OCI-LY7 (cell line): ENCODE data around the gene PIP4P1. TPM values are rescaled to one million over a fixed set of nuclear protein-coding genes. Genes with fewer than 3 reads are reported as not detected.
"Not testable (repeated sequence)": the region's sequence is repeated elsewhere in the genome, so short reads cannot be mapped to it uniquely, and the experiment has no call there.

Source experiments
- BruUV-seq: library from RNA; stranded (reverse); fragments of 400-500 nt; replicated peaks from 2 replicates; lab custom pipeline; 2021; lab: Mats Ljungman, UMichigan
- CTCF ChIA-PET: fragments of 300-600 bp; sonication (Branson Sonifier 250); formaldehyde crosslinking; loops from one replicate; lab custom pipeline; 2022; ENCODE audit warnings: antibody characterized with exemption; ENCODE audit not compliant: unreplicated experiment; lab: Charles Lee
- POLR2A ChIA-PET: fragments of 300-600 bp; sonication (Branson Sonifier 250); formaldehyde crosslinking; loops from one replicate; lab custom pipeline; 2022; ENCODE audit warnings: antibody characterized with exemption; lab: Charles Lee
- DNase-seq: peaks from one replicate; pipeline ENCODE4 v3.0.0-alpha.2; 2015; ENCODE audit warnings: low spot score
- H2AFZ ChIP-seq: fragments of 200-600 bp; sonication (generic), shearing (Covaris generic); 2 replicates; pipeline ENCODE4 v1.6.1; 2014; ENCODE audit warnings: mild to moderate bottlenecking, antibody characterized with exemption, low read length, moderate library complexity
- H3K27ac ChIP-seq: fragments of 200-600 bp; sonication (generic); 2 replicates; pipeline ENCODE4 v1.5.1; 2014; ENCODE audit warnings: mixed run types, low read depth, mild to moderate bottlenecking, moderate library complexity, low read length, inconsistent platforms; ENCODE audit not compliant: poor library complexity, severe bottlenecking
- H3K36me3 ChIP-seq: fragments of 200-600 bp; sonication (generic); 2 replicates; pipeline ENCODE4 v1.6.1; 2014; ENCODE audit warnings: mild to moderate bottlenecking, antibody characterized with exemption, low read length, moderate library complexity, mixed read lengths; ENCODE audit not compliant: insufficient read depth
- H3K4me1 ChIP-seq: fragments of 200-600 bp; sonication (generic); 2 replicates; pipeline ENCODE4 v1.5.1; 2014; ENCODE audit warnings: mild to moderate bottlenecking, low read length; ENCODE audit not compliant: insufficient read depth, poor library complexity, severe bottlenecking
- H3K4me2 ChIP-seq: fragments of 200-600 bp; sonication (generic); 2 replicates; pipeline ENCODE4 v1.6.1; 2014; ENCODE audit warnings: mild to moderate bottlenecking, low read length
- H3K4me3 ChIP-seq: fragments of 200-600 bp; sonication (generic); 2 replicates; pipeline ENCODE4 v1.5.1; 2014; ENCODE audit warnings: mild to moderate bottlenecking, low read depth, low read length; ENCODE audit not compliant: poor library complexity, severe bottlenecking
- H3K79me2 ChIP-seq: fragments of 200-600 bp; sonication (generic); 2 replicates; pipeline ENCODE4 v1.6.1; 2016; ENCODE audit warnings: low read depth, mild to moderate bottlenecking, low read length, moderate library complexity, mixed read lengths; ENCODE audit not compliant: insufficient read depth
- H3K9me2 ChIP-seq: fragments of 200-600 bp; sonication (generic); 2 replicates; pipeline ENCODE4 v1.6.1; 2016; ENCODE audit warnings: mild to moderate bottlenecking, low read length, mixed read lengths; ENCODE audit not compliant: insufficient read depth
- H3K9me3 ChIP-seq: fragments of 200-600 bp; sonication (generic); 2 replicates; pipeline ENCODE4 v1.6.1; 2014; ENCODE audit warnings: mild to moderate bottlenecking, mixed run types, low read length, mixed read lengths
- H4K20me1 ChIP-seq: fragments of 200-600 bp; sonication (generic); 2 replicates; pipeline ENCODE4 v1.6.1; 2014; ENCODE audit warnings: mild to moderate bottlenecking, antibody characterized with exemption, low read length, moderate library complexity, mixed read lengths; ENCODE audit not compliant: insufficient read depth
- CTCF ChIP-seq: fragments of 200-600 bp; sonication (generic); conservative IDR thresholded peaks from 2 replicates; pipeline ENCODE4 v1.5.1; 2014; ENCODE audit warnings: mild to moderate bottlenecking, antibody characterized with exemption, low read length, moderate library complexity, mixed read lengths
- EZH2phosphoT487 ChIP-seq: fragments of 200-600 bp; sonication (generic); IDR thresholded peaks from 2 replicates; pipeline ENCODE4 v1.6.1; 2018; ENCODE audit warnings: low read depth, borderline replicate concordance, mild to moderate bottlenecking, mixed run types, antibody characterized with exemption, low read length, moderate library complexity, mixed read lengths
- intact Hi-C: fragments of 100-400 bp; cut with micrococcal nuclease; formaldehyde crosslinking; loops from one replicate; pipeline ENCODE4 v1.10.0; 2022; ENCODE audit not compliant: unreplicated experiment
- total RNA-seq, 2 experiments: library from RNA; depleted of rRNA in 1 of 2; stranded (reverse); fragments of >200 nt in 1 of 2; shearing (Covaris generic) in 1 of 2; gene quantifications; 2 replicates each; pipeline ENCODE4 v1.2.3, GENCODE V29; 2014 to 2022

Gene PIP4P1
- total RNA-seq, 2 experiments from 2014 or later: 26.9 to 44.7 TPM

- DNase-seq: peak; percentile 27
- peaks cover 50% of the 10 kb centered on the region for H3K4me1 ChIP-seq
- intact Hi-C loops: loop anchor here (1.0 kb wide), 1 partner anchor 40 kb away; no protein-coding TSS in a partner anchor
Measured at GRCh38 chr14:20455355-20456300, 5.6 kb downstream of the PIP4P1 start.

GRCh38 chr14:20454516-20455354, 6.5 kb downstream of the PIP4P1 start, which contains the start of the genes APEX1 and OSGEP:
APEX1 (plus strand) TSS chr14:20455226; CDS start chr14:20455646, 420 bp downstream.
OSGEP (minus strand) TSS chr14:20454812; CDS start chr14:20454683, 129 bp downstream.
- Histone ChIP-seq H2AFZ (peak within 1 kb of the TSS; percentile 74), H3K9me2 (no peaks in the 10 kb centered on the region), H4K20me1 (peaks cover 2% of the 10 kb centered on the region; the same call in 1 of the 2 replicates), H3K27ac (peak within 1 kb of the TSS; percentile 78), H3K36me3 (peaks cover 76% of the 10 kb centered on the region), H3K4me2 (peak within 1 kb of the TSS; percentile 90), H3K79me2 (peaks cover 62% of the 10 kb centered on the region), H3K4me3 (peak within 1 kb of the TSS; percentile 99), H3K9me3 (no peaks in the 10 kb centered on the region), H3K4me1 (peaks cover 42% of the 10 kb centered on the region)
- DNase-seq: peak; percentile 100
- ChIA-PET POLR2A (interaction anchor here (0.6 to 4.4 kb wide), 17 partner anchors 9 to 159 kb away, joined by 3 to 27 read pairs (median 6); partner anchors contain the start of genes PARP2, PNP and TEP1), CTCF (interaction anchor here (0.7 to 1.7 kb wide), 3 partner anchors 25 to 39 kb away, joined by 3 to 7 read pairs (median 3); no protein-coding TSS in a partner anchor)
- intact Hi-C loops: loop anchor here (1.0 kb wide), 2 partner anchors 39 to 111 kb away; partner anchors contain the start of gene PARP2
- TF ChIP-seq CTCF (no peak), EZH2phosphoT487 (no peak)
- no TSS peak for BruUV-seq

More at GRCh38 chr14:20455355-20456300, 5.6 kb downstream of the PIP4P1 start:
- Histone ChIP-seq H3K4me2 (peak overlapping the region; percentile 88), H3K79me2 (peaks cover 71% of the 10 kb centered on the region), H3K36me3 (peaks cover 73% of the 10 kb centered on the region), H4K20me1 (peaks cover 11% of the 10 kb centered on the region; the same call in 1 of the 2 replicates), H3K4me3 (peak overlapping the region; percentile 99), H3K9me2 (no peaks in the 10 kb centered on the region), H3K27ac (peak overlapping the region; percentile 78), H3K9me3 (no peaks in the 10 kb centered on the region), H2AFZ (peak overlapping the region; percentile 3; the same call in 1 of the 2 replicates)
- CTCF ChIA-PET: interaction anchor here (0.7 to 1.7 kb wide), 4 partner anchors 26 to 128 kb away, joined by 3 to 7 read pairs (median 3); no protein-coding TSS in a partner anchor
- BruUV-seq: TSS peak; percentile 88
- POLR2A ChIA-PET: interaction anchor here (0.6 to 4.4 kb wide), 17 partner anchors 10 to 158 kb away, joined by 3 to 27 read pairs (median 6); partner anchors contain the start of genes PARP2, PNP and TEP1
- no peak for TF ChIP-seq EZH2phosphoT487
- no peak for TF ChIP-seq CTCF

- not testable (repeated sequence) for DNase-seq, H3K27ac ChIP-seq
- H3K4me2 ChIP-seq: peak overlapping the region; percentile 90; the same call in 1 of the 2 replicates
Measured at GRCh38 chr14:20452831-20453230, 8.4 kb downstream of the PIP4P1 start.

More at GRCh38 chr14:20452831-20453230, 8.4 kb downstream of the PIP4P1 start:
- H3K4me3 ChIP-seq, BruUV-seq, H3K9me2 ChIP-seq, H4K20me1 ChIP-seq, H3K9me3 ChIP-seq, intact Hi-C loops, CTCF ChIA-PET, H2AFZ ChIP-seq: not testable (repeated sequence)
- Histone ChIP-seq H3K4me1 (peaks cover 28% of the 10 kb centered on the region), H3K79me2 (peaks cover 51% of the 10 kb centered on the region), H3K36me3 (peaks cover 76% of the 10 kb centered on the region)
- POLR2A ChIA-PET: interaction anchor here (0.7 to 4.4 kb wide), 9 partner anchors 9 to 109 kb away, joined by 3 to 27 read pairs (median 4); partner anchors contain the start of genes PARP2, PIP4P1 and PNP
